ENCODE data around the gene SH3BGR.

- TF ChIP-seq CTCF (IDR thresholded peaks at IDR 0.05) (no peak), POLR2A (IDR thresholded peaks at IDR 0.05) (no peak)
Observed at GRCh38 chr21:39472786-39473185, 21.0 kb downstream of the SH3BGR start.
